ENCODE data around the gene ANO2.

- TF ChIP-seq EP300 (IDR thresholded peaks at IDR 0.05) (no peak), CTCF (IDR thresholded peaks at IDR 0.05) (no peak), POLR2A (IDR thresholded peaks at IDR 0.05; ENCODE audit: low read depth) (no peak)
These were observed 42.5 kb upstream of the ANO2 start for GRCh38 chr12:5987573-5987972.
